HG02588 (cell line): ENCODE data around the gene PDYN.

ENCODE experiments used
- ATAC-seq: cut with Tn5 transposase; IDR thresholded peaks from one replicate; pipeline ENCODE4 v1.9.1; 2021; ENCODE audit warnings: mild to moderate bottlenecking, moderate library complexity; ENCODE audit not compliant: unreplicated experiment

The PDYN gene

DNA sequence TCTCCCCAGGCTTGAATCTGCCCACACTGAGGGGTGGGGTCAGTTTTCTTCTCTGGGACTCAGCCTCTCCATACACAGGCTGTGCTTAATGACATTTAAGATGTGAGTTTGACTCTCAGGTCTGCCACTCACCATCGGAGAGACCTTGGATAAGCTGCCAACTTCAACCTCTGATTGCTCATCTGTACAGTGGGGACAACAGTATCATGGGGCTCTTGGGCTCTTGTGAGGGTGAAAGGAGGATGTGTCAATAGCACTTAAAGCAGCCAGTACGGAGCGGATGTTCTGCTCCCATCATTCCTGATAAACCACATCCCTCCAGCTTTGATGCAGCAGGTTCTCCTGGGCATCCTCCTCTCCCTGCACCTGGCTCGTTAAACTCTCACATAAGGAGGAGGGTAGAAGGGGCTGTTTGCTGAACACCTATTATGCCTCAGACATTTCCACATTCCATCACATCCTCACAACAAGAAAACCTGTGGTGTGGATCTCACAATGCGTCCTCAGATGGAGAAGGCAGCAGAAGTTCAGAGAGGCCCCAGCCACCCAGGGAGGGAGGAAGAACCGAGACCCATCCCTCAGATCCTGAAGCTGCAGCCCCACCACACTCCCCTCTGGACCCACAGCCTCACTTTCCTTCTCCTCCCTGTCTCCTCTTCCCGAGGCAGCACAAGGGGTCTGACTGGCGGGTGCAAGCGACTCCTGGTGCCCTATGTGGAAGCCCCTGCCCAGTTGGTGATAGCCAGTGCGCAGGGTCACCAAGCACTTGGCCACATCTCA is 1.9 kb upstream of the PDYN start:
- no peak for ATAC-seq

DNA sequence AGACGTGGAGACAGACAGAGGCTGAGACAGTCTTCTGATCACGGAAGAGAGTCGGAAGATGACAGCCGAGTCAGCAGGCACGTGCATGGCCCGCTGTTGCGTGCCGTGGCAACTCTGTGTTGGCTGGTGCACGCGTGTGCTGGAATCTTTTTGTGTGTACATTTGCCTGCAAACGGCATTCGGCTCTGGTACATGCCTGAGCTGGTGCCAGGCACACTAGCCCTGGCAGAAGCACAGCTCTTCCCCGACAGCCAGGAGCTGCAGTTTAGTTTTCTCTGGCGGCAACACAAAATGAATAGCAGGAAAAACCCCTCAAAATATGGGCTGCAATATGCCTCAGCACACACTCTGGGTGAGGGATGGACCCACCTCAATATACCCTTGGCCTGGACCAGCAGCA is 769 bp upstream of the PDYN start:
- no peak for ATAC-seq

GRCh38 chr20:1992359-1993110 is 1.3 kb downstream of the PDYN start:
- ATAC-seq: no peak

DNA sequence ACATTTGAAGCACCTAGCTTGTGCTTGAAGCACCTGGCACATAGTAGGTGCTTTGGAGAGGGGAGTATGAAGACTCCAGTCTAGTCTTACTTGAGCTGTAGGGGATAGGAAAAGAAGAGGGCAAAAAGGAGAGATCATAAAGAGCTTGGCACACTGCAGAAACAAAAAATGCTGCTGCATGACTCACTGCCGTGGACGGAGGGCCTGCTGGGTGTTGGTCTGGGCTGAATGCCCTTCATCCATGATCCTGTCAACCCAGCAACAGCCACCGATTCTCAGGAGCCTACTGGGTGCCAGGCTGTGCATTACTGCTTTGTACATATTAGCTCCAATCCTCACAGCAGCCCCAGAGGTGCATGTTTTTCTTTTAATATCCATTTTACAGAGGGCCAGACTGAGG is 6.0 kb downstream of the PDYN start:
- no peak for ATAC-seq

GRCh38 chr20:1983301-1983700 is 10.6 kb downstream of the PDYN start:
- ATAC-seq: no peak

DNA sequence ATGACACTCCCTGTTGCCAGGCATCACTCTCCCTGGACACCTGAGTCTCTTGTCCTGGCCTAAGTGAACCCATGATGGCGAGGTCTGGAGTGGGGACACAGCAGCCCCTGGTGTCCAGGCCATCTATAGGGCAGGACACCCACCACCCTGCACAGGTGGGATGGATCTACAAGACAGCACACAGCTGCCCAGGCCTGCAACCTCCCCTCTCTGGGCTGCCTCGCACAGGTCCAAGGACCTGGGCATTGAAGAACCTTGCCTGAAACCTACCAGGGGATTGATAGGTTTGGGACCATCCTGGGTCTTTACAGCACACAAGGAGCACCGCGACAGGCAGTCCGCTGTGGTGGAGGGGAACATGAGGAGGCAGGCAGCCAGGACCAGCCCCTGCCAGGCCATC is 11.2 kb downstream of the PDYN start:
- no peak for ATAC-seq

DNA sequence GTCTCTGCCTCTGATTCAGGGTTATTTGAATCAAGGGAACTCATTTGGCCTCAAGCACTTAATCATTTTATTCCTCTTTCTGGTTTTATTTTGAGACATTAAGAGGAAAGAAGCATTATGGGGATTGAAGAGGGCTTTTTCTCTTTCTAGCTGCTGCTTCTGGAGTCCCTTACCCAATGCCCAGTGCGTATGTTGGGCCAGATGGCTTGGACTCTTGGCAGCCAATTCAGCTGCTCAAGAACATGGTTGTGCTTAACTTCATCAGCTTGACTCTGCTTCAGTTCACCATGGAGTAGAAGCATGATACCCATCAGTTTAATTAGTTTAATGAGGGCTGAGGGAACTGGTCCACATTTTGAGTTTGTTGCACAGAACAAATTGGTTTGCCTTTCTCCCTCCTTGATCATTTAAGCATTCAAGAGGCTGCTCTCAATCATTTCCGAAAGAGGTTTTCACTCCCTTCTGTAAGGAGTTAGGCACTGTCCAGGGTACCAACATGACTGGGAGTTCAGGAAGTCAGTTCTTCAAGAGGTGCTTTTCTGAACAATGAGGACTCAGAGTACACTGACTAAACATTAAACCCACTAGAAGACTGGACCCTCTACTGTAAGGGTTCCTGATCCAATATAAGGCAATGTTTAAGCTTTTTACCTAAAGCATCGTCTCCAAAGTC is 14.6 kb downstream of the PDYN start:
- ATAC-seq: no peak

- ATAC-seq: no peak
Observed at GRCh38 chr20:1975291-1975690, 18.6 kb downstream of the PDYN start.

DNA sequence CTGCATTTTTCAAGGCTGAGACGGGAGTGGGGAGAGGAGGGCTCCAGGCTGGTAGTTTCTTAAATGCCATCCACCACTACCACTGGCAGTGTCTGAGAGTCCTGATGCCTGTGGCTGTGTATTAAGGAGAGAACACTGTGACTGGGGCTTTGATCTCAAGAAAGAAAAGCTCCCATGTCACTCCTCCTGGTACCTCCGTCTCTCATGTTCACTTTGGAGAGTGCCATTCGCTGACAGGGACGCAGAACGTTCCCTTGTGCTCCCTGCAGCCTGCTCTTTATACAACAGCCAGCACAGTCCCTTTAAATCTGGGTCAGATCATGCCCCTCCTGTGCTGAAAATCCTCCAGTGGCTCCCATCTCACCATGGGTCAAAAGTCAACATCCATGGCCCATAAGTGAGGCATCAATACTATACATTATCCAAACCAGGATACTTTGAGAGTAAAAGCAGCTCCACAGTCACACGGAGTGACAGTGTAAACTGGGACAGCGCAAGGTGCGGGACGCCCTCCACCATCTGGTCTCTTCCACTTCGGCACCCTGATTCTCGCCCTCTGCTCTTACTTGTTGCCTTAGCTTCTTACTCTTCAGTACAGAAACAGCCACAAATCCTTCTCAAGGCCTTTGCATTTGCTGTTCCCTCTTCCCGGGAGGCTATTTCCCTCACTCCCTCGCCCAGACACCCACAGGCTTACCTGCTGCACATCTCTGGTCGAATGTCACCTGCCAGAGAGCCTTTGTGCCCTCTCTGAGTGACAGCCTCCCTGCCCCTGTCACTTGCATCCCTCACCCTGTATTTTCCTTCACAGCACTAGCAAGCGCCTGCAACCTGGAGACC is 20.0 kb downstream of the PDYN start:
- ATAC-seq: no peak

DNA sequence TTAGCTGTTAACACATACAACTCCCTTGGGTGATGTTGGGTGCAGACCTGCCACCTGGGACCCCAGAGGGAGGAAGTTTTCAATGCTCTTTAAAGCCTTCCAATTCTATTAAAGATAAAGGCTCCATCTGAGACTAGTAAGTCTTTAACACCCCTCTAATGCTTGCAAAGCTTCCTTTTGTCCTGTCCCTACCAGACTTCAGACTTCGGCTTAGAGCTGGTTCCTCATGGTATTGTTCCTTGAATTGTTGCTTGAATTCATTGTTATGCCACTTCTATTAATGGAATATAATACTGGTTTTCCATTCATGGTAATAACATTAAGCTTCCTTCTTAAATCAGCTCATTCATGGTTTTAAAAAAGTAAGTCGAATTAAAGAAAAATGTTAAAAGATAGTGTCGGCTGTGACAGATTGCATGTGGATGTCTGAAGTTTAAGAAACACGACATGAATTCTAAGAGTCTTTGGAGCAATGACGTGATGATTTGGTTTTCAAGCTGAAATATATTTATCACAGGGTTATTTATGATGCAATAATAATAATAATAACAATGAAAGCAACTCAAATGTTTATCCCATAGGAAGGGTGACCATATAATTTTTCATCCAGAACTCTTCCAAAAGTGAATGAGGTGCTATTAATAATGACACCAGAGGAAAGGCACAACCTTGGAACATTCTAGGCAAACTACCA is 21.8 kb downstream of the PDYN start:
- no peak for ATAC-seq

DNA sequence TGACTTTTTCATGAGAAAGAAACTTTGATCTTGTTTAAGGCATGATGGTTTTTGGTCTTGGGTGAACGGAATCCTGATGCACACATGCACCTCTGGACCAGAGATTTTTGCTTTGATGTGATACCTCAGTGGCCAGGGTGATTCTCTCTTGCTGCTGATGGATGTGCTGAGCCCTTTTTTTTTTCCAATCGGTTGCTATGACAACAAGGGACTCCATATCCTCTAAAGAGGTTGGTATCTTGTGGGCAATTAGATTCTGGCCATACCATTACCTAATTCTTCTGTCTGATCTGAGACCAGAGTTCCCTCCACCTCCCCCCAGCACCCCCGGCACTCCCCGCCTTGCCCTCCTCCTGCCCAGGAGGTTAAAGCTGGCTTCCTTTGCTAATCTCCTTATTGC is 24.9 kb downstream of the PDYN start:
- no peak for ATAC-seq

- ATAC-seq: peak; percentile 55
Observed at GRCh38 chr20:1965520-1966351, 28.1 kb downstream of the PDYN start.

DNA sequence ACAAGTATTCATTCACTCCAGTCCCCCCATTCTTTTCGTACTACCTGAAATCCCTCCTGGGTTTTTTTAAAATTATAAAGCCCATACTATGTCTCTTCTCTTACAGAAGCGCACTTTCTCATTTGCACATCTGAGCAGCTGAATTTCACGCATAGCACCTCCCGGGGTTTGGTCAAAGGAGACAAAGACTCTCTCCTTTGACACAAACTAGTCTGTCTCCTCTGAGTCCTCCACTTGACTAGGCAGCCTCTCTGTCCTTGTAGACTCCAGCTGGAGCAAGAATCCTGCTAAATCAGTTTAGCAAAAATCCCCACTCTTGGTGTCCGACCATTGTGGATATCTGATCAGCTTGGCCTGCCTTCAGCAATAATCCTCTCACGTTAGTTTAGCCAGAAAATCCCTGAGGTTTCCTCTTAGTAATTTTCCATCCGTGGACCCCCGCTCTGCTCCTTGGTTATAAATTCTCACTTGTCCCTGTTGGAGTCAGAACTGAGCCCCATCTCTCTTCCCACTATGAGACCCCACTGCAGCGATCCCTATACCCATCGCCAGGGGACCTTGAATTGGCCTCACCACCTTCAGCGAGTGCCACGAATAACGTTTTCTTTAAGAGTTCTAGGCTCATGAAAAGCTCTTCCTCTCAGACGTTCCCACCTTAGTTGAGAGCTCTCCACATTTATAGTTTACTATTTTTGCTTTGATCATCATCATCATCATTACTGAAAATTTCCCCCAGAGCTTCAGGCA is 29.0 kb downstream of the PDYN start:
- ATAC-seq: no peak

DNA sequence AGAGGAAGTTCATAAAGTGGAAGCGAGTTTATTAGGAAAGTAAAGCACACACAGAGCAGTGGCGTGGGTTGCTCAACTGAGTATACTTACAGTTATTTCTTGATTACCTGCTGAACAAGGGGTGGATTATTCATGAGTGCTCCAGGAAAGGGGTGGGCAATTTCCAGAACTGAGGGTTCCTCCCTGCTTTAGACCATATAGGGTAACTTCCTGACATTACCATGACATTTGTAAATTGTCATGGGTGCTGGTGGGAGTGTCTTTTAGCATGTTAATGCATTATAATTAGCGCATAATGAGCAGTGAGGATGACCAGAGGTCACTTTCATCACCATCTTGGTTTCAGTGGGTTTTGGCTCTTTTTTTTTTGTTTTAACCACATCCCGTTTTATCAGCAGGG is 29.8 kb downstream of the PDYN start:
- no peak for ATAC-seq

- no peak for ATAC-seq
Observed at GRCh38 chr20:1961374-1961773, 32.5 kb downstream of the PDYN start.

DNA sequence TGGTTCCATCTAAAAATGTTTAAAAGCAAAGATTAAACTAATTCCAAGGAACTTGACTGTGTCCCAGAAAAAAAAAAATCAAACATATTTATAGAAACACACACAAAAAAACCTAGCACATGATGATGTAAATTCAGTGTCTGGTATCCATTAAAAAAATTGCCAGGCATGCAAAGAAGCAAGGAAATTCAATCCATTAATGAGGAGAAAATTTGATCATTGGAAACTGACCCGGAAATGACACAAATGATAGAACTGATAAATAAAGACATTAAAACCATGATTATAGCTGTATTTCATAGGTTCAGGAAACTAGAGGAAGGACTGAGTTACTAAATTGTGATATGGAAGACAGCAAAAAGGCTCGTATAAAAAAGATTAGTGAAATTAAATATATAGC is 34.7 kb downstream of the PDYN start:
- ATAC-seq: no peak

GRCh38 chr20:1958426-1958825 is 35.4 kb downstream of the PDYN start:
- no peak for ATAC-seq

DNA sequence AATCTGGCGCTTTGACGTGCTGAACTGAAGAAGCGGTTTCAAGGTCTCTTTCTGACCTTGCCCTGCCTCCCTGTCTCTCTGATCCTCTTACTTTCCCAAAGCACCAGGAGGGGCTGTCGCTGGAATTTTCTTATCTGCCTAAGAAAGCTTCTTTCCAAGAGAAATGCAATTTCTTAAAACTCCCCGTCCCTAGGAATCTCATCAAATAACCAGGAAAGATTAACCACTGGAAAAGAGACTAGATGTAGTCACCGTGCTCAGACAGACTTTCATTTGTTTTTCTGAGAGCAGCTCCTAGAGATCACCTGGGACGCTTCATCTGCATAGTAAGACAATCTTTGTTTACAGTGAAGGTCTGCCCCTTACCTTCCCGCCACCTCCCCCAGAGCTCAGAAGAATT is 38.6 kb downstream of the PDYN start:
- ATAC-seq: no peak

- ATAC-seq: no peak
Observed at GRCh38 chr20:1953621-1954020, 40.2 kb downstream of the PDYN start.
